Fibroblast of gingiva (primary cell): ENCODE data around the gene CNTN2.

Source experiments
- DNase-seq: peaks from one replicate; pipeline ENCODE4 v3.0.0-alpha.2; 2011; ENCODE audit warnings: low read depth

The CNTN2 gene, protein sequence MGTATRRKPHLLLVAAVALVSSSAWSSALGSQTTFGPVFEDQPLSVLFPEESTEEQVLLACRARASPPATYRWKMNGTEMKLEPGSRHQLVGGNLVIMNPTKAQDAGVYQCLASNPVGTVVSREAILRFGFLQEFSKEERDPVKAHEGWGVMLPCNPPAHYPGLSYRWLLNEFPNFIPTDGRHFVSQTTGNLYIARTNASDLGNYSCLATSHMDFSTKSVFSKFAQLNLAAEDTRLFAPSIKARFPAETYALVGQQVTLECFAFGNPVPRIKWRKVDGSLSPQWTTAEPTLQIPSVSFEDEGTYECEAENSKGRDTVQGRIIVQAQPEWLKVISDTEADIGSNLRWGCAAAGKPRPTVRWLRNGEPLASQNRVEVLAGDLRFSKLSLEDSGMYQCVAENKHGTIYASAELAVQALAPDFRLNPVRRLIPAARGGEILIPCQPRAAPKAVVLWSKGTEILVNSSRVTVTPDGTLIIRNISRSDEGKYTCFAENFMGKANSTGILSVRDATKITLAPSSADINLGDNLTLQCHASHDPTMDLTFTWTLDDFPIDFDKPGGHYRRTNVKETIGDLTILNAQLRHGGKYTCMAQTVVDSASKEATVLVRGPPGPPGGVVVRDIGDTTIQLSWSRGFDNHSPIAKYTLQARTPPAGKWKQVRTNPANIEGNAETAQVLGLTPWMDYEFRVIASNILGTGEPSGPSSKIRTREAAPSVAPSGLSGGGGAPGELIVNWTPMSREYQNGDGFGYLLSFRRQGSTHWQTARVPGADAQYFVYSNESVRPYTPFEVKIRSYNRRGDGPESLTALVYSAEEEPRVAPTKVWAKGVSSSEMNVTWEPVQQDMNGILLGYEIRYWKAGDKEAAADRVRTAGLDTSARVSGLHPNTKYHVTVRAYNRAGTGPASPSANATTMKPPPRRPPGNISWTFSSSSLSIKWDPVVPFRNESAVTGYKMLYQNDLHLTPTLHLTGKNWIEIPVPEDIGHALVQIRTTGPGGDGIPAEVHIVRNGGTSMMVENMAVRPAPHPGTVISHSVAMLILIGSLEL

DNA sequence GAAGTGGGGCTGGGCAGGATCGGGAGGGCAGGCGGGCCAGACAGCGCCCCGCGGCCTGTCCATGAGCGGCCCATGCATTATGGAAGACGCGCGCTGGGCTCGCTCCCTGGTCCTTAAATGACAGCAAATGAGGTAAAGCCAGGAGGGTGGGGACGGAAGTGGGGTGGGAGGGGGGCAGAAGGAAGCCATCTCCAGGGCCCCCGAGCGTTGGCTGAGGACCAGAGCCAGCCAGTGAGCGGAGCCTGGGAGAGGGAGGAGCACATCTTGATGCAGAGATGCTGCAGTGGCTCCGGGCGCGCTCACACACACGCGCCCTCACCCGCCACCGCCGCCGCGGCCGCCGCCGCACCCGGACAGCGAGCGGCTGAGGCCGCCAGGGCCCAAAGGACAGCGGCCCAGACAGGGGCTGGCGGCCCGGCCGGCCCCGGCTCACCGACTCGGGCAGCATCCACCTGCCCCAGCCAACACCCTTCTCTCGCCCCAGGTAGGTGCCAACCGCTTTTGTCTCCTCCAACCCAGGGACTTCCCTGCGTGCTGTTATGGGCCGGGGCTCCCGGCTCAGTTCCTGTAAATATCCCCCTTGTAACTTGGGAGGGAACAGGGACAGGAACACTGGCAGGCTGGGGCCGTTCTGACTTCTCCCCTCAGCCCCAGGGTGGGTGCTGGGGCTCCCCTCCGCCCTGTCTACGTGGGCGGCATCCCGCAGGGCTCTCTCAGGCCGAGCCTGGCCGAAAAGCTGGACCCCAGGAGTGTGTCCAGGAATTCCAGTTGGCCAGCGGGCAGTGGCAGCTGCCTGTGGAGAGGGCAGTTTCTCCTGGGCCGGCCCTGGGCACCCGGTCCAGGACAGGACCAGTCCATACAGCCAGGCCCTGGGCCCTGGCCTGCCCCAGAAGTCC lies at the start of gene CNTN2:
Gene CNTN2 (plus strand): TSS at position 302 of the 896 bp plus-strand sequence. CDS start 9,974 bp downstream, outside the sequence.
- DNase-seq, result no peak

DNA sequence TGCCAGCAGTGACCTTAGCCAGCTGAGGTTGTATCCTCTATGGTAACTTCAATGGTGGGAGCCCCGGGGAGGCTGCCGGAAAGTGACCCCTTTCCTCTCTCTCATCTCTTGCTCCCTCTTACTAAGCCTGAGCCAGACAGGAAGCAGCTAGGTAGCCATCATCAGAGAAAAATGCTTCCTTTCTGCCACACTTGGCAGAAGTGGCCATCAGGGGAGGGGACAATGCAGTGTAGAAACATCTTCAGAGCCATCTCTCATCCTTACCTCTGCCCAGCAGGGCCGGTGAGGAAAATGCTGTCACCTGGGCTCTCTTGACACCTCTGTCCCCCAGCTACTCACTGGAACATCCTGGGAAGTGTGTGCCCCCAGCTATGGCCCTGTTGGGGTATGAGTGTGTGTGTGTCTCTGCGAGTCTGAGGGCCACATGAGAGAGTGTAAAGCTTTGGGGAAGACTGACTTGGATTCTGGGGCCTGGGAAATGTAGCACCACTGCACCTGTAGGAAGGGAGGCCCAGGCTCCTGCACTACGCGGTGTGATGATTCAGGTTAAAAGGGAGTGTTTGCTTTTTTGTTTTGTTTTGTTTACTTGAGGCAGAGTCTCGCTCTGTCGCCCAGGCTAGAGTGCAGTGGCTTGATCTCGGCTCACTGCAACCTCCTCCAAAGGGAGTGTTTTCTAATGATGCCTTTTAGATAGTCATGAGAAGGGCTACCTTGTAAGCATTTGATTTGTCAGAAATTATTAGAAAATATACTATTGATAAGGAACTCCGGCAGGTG lies 48.7 kb upstream of the CNTN2 start:
- no peak for DNase-seq

DNA sequence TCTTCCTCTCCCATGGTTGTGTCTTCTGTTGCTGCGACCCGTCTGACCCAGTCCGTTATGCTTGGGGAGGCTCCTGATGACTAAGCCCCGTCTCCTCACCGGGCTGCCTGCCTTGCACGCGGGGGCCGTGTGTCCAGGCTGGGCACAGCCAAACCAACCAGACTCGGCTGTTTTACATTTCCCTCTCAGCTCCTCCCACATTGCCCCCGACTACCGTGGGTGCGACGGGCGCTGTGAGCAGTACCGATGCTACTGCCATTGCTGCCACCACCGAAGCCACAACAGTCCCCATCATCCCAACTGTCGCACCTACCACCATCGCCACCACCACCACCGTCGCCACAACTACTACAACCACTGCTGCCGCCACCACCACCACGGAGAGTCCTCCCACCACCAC lies 46.0 kb upstream of the CNTN2 start:
- DNase-seq, result no peak

DNA sequence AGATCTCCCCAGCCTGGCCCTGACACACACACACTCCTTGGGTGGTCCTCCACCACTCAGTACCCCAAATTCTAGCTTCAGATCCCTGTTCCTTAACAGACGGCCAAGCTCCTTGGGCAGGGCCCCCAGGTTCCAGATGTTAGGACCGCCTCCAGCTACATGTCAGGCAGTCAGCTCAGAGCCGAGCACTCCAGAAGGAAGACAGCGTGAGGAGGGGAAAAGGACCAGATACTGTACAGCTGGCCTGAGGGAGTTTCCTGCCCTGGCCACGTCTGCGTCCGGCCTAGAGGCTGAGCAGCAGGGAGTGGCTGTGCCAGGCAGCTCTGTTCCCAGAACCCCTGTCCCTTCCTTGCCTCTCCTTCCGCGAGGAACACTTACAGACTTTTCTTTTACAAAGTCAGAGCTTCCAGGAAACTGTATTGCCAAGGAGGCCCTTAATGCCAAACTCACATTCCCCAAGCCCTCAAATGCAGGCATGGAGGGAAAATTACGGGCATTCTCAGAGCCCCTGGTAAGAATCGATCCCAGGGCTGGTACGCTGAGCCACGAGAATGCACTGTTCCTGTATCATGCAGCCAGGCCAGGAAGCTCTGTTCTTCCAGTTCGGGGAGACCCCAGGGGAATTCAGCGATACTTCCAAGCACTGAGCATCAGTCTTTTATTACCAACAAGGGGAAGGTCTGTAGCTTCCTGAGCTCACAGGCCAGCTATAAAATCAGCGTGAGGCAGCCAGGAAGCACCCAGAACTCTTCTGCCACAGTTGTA lies 45.2 kb upstream of the CNTN2 start:
- DNase-seq, result no peak

DNA sequence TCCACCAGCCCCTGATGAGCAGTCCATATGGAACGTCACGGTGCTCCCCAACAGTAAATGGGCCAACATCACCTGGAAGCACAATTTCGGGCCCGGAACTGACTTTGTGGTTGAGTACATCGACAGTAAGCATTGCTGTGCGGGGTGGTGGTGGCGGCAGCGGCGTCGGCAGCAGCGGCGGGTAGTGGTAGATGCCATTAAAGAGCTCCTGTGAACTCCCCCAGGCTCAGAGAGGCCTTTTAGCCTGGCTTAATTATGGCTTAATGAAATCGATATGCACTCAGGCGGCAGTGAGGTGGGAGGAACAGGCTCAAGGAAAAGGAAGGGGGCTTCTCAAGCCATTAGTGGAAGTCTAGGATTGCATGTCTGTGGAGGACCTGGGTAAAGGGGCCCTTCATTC lies 41.9 kb upstream of the CNTN2 start:
- no peak for DNase-seq

DNA sequence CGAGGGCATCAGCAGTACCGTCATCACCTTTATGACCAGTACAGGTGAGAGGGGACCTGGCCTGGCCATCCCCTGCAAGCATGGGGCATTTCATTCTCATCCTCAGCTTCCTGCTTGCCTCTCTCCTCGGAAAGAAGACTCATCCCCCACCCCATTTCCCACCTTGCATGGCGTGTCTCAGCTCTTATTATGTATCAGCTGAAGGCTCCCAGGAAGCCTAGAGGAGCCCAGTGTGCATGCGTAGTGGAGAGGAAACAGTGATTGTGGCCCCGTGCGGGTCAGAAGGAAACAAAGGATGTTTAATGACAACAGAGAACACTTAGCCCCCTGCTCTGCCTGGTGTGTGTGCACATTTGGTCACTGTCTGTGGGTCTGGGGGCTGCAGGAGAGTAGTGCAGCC lies 40.3 kb upstream of the CNTN2 start:
- DNase-seq, result no peak

DNA sequence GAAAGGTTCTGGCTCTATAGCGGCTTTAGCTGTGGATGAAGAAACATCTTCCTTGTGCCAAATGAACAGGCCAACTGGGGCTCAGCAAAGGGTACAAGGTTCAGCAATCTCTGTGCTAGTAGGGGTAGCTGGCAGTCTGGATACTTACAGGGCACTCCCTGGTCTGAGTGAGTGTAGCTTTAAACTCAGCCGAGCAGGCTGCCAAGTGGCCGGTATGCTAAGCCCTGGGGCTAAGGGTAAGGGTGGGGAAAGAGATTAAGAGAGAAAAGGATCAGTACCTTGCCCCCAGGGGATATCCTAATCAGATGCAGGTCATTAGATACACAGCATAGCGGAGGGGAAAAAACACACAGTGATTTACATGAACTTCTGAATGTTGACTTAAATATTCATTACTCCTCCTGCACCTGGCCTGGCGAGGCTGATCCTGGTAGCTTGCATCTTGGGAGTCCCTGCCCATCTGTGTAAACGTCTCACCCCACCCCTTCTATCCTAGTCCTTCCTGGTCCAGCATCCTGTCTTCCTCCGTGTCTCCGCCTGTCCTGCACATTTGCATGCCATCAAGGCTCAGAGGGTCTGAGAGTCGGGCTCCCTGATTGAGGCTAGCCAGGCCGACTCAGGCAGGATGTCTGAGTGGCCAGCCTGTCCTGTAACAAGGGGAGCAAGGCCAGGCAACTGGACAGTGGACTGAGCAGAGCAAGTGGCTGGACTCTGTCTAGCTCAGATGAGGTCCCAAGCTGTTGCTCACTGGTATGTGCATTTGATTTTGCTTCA lies 39.5 kb upstream of the CNTN2 start:
- DNase-seq, result no peak

DNA sequence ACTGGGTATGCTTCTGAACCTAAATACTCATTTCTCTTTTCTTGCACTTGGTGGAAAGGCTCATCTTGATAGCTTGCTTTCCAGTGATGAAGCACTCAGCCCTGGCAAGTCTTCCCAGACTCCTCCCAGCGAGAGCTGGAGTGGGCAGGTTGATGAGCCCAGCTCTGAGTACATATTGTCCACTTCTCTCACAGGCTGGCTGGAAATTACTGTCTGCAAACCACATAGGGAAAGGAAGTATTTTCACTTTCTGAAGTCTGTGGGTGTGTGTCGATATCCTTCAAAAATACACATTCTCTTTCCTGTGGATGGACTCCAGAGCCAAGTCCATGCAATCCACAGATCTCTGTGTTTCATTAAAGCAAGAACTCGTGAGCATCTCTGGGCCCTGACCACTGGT lies 38.7 kb upstream of the CNTN2 start:
- peak; percentile 26 for DNase-seq

DNA sequence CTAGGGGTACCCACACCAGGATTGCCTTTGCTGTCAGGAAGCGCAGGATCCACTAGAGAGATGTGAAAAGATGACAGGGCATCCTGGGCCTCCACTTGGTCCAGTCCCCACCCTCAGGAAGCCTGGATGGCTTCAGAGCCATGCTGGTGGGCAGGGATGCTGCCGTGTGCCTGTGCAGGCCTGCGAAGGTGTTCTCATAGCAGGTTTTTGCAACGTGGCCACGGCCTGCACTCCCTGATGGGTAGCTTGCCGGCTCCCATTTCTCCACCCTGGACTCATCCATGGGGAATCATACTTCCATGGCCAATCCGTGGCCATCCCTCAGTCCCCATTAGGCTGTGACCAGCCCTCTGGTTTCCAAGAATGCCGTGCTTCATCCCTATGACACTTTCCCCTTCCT lies 34.1 kb upstream of the CNTN2 start:
- no peak for DNase-seq

DNA sequence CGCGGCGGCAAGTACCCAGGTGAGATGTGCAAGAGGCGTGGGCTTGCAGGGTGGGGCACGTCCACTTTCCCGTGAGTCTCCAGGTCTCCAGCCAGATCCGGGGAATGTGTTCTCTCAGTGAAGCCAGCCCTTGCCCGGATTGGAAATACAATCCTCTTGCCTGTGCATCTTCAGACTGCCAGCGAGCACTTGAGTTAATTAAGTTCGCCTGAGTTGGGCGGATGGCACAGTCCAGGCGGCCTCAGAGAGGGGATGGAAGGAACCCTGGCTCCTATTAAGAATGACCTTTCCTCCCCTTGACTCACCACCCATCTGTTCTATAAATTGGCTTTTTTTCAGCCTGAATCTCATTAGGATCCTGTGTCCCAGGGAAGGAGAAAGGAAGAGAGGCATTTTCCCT lies 33.3 kb upstream of the CNTN2 start:
- peak; percentile 71 for DNase-seq

DNA sequence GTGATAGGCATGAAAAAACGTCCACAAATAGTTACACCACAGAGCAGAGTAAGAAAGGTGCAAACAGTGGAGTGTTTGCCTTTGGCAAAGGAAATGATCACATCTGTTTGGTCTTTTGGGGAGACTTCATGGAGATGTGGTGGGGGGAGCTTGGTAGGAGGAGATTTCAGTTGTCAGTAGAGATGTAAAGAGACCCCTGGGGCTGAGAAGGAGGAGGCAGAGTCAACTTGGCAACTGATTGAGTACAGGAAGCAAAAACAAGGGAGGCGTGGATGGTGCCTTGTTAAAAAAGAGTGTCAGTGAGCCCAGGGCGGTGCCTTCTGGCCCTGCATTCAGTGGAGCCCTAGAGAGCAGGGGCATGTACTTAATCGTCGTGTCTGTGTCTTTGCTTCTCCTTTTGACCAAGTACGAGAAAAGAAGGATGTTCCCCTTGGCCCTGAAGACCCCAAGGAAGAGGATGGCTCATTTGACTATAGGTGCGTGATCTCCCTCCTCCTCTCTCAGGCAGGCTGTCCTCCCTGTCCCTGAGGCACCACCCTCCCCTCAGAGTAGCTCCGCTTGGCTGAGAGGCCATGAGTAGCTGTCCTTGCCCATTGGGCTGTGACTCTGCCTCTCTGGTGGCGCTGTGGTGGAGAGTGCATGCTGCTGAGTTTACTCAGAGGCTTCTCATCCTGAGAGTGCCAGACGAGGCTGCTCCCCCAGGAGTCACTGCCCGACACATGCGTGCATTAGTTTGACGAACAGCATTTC lies 30.4 kb upstream of the CNTN2 start:
- no peak for DNase-seq

DNA sequence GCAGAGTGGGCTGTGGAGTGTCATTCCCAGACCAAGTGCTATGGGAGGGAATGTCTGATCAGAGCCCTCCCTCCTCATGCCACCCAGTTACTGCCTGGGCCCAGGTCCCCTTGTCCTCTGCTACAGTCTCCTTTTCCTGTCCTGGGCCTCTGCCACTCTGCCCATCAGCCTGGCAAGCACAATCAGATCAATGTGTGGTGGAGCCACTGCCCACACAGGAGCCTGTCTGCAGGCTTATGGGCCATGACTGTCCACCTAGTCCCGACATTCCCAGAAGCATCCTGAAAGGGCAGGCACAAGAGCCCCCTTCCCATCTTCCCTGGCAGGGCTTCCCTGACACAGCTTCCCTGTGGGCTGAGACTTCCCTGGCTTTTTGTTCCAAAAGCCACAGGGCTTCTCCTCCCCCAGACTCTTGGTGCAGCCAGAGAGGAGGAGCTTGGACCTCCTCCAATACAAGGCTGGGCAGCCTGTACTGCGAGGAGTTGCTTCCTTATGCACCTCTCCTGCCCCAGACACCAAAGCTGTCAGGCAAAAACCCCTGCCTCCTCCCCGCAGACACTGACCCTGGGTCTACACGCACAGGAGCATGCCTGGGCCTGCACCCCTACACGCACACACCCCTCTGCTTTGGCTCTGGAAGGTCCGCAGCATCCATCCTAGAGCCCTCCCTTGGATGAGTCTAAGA lies 29.2 kb upstream of the CNTN2 start:
- no peak for DNase-seq

DNA sequence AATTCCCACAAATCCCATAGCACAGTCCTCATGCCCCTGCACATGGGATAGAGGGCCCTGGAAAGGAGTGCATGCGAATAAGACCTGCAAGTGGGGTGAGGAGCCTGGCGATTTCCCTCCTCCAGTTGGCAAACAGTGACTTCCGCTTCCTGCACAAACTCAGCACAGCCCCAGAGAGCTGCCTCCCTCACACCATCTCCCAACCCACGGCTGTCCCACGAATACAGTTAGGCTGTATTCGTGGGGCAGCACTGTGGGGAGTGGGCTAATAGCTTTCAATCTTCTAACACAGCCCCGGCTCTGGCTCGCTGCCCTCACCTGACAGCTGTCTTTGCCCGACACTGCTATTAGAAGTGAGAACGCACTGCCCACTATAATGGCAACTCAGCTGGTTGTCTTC lies 28.2 kb upstream of the CNTN2 start:
- DNase-seq, result no peak

DNA sequence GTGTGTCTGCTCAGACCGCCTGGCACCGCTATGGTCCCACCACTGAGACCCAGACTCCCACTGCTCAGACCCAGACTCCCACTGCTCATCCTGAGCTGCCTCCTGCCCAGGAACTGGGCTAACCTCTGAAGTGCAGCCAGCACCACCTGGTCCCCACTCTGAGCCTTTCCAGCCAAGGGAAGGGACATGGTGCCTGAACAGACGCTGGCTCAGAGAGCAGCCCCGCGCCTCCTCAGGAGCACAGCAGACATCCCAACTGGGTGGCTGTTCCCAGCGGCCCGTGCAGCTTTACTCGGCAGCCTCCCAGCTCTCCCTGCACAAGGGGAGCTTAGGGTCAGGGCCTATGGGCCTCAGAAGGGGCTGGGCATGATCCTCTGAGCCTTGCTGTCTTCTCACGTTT lies 27.8 kb upstream of the CNTN2 start:
- no peak for DNase-seq

DNA sequence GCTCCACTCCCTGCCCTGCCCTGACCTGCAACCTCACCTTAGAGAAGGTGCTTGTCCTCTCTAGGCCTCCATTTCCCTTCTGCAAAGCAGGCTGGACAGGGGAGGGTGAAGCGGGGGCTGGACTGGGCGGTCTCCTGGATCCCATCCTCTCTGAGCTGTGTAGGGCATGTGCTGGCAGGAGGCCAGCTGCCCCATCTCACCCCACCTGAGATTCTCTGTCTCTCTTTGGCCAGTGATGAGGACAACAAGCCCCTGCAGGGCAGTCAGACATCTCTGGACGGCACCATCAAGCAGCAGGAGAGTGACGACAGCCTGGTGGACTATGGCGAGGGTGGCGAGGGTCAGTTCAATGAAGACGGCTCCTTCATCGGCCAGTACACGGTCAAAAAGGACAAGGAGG lies 26.9 kb upstream of the CNTN2 start:
- no peak for DNase-seq

DNA sequence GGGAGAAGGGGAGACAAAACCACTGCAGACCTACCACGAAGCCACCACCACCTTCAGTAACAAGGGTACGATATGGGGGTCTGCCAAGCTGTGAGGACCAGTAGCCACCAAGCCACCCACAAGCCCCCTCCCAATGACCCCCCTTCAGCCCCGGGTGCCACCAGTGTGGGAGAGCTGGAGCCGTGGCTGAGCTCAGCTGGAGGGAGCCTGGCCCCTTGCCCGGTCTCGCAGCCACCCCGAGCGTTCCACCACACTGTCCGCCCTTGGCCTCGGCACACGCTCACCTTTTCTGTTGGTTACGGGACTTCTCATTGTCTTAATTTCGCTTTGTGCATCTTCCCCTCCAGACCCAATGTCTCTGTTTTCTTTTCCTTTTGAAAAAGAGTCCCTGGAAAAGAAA lies 26.4 kb upstream of the CNTN2 start:
- no peak for DNase-seq

DNA sequence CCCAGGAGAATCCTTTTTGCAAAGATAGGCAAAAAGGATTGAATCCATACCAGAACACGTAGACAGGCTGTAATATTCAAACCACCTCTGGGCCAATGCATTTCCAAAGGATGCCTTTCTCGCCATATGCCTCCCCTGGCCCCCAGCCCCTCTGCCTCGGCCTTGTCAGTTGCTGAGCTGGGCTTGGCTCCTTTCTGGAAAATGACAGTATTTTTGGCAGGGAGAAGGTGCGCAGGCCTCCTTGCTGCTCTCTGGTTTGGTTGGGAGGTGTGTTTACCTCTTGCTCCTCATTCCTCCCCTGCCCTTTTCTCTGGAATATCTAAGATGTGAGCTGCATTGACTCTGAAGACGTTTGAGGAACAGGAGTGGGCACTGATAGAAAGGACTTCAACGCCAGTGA lies 26.0 kb upstream of the CNTN2 start:
- no peak for DNase-seq

DNA sequence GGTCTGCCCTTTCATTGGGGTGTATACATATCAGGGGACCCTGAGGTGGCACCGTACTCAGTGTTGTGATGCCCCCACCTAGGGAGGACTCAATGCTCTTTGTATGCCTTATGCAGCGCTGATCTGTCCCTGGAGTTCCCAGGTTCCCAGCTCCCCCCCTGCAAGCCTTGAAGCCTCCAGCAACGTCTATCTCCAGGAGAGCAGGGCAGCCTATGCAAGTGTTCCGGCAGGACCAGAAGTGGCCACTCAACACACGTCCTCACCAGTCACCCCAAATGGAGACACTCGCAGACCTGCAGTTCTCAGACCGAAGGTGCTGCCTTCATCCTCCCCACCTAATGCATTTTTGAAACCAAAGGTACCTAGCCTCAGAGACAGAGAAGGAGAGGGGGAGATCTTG lies 25.2 kb upstream of the CNTN2 start:
- no peak for DNase-seq
